GM12878 (cell line): ENCODE data around the gene KCNS1.
"Not testable (repeated sequence)": the region's sequence is repeated elsewhere in the genome, so short reads cannot be mapped to it uniquely, and the experiment has no call there.

ENCODE experiments used
- ATF3 ChIP-seq: IDR thresholded peaks from 2 replicates; pipeline ENCODE4 v1.6.1; 2011; ENCODE audit warnings: low read depth, mild to moderate bottlenecking, low read length, moderate library complexity, borderline replicate concordance; ENCODE audit errors: extremely low read depth
- EZH2 ChIP-seq: IDR thresholded peaks from 2 replicates; pipeline ENCODE4 v1.6.1; 2012; ENCODE audit warnings: low read depth, mild to moderate bottlenecking, control low read depth, inconsistent platforms, low read length, borderline replicate concordance; ENCODE audit not compliant: control insufficient read depth
- IRF5 ChIP-seq: fragments of 450-650 bp; IDR thresholded peaks from 2 replicates; pipeline ENCODE4 v1.6.1; 2017; ENCODE audit warnings: borderline replicate concordance
- MTA2 ChIP-seq: fragments of 450-650 bp; IDR thresholded peaks from 2 replicates; pipeline ENCODE4 v1.6.1; 2016; ENCODE audit warnings: low read depth, mild to moderate bottlenecking, moderate library complexity
- NFYB ChIP-seq: IDR thresholded peaks from 2 replicates; pipeline ENCODE4 v1.6.1; 2011; ENCODE audit warnings: low read depth, mild to moderate bottlenecking, low read length, improper control_type of control experiment, moderate library complexity; ENCODE audit not compliant: insufficient read depth
- POLR2A ChIP-seq: IDR thresholded peaks from 2 replicates; pipeline ENCODE4 v1.6.1; 2011; ENCODE audit warnings: low read depth, mild to moderate bottlenecking, low read length
- POLR2AphosphoS5 ChIP-seq: IDR thresholded peaks from 2 replicates; pipeline ENCODE4 v1.6.1; 2011; ENCODE audit warnings: mild to moderate bottlenecking, low read length, inconsistent platforms
- ZBTB33 ChIP-seq: fragments of 450-650 bp; IDR thresholded peaks from 2 replicates; pipeline ENCODE4 v1.6.1; 2017; ENCODE audit warnings: mild to moderate bottlenecking
- ZBTB4 ChIP-seq: fragments of 450-650 bp; formaldehyde crosslinking; IDR thresholded peaks from 2 replicates; pipeline ENCODE4 v1.4.0; 2022; ENCODE audit warnings: mild to moderate bottlenecking, moderate library complexity
- ZZZ3 ChIP-seq: IDR thresholded peaks from 2 replicates; pipeline ENCODE4 v1.6.1; 2011; ENCODE audit warnings: low read depth; ENCODE audit not compliant: control insufficient read depth, insufficient read length

- not testable (repeated sequence) for TF ChIP-seq EZH2; ZZZ3; POLR2AphosphoS5; NFYB; ZBTB4 (CRISPR knock-in tag); ZBTB33; IRF5; POLR2A; ATF3
- peak; percentile 37 for TF ChIP-seq MTA2
These were observed 37.8 kb downstream of the KCNS1 start for GRCh38 chr20:45063107-45063506.
